ENCODE measurements around the gene CLTA.

Gene CLTA

DNA sequence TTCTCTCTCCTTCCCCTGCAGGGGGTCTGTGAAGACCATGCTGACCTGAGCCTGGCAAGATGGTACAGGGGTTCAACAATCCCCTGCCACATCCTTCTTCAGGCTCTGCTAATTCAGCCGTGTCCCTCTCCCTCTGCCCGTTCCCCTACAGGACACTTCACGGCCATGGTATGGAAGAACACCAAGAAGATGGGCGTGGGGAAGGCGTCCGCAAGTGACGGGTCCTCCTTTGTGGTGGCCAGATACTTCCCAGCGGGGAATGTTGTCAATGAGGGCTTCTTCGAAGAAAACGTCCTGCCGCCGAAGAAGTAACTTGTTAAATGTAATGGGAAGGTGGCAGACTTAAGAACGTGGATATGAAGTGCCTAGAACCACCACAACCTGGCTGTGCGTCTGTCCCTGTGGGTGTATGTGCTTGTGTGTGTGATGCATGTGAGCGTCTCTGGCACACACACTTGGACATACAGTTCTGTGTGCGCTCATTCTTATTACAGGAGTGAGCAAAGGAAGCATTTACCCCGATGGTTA, 28.4 kb upstream of the CLTA start:
- TF ChIP-seq, protein P1, sequence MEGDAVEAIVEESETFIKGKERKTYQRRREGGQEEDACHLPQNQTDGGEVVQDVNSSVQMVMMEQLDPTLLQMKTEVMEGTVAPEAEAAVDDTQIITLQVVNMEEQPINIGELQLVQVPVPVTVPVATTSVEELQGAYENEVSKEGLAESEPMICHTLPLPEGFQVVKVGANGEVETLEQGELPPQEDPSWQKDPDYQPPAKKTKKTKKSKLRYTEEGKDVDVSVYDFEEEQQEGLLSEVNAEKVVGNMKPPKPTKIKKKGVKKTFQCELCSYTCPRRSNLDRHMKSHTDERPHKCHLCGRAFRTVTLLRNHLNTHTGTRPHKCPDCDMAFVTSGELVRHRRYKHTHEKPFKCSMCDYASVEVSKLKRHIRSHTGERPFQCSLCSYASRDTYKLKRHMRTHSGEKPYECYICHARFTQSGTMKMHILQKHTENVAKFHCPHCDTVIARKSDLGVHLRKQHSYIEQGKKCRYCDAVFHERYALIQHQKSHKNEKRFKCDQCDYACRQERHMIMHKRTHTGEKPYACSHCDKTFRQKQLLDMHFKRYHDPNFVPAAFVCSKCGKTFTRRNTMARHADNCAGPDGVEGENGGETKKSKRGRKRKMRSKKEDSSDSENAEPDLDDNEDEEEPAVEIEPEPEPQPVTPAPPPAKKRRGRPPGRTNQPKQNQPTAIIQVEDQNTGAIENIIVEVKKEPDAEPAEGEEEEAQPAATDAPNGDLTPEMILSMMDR (IDR thresholded peaks at IDR 0.05; ENCODE audit: control extremely low read depth, extremely low read depth, low read depth, missing control alignments), result no peak
- ChIA-PET CTCF (interaction anchor here (5.8 to 7.9 kb wide), 2 partner anchors 60 to 62 kb away, joined by 32 to 262 read pairs; no protein-coding TSS in a partner anchor), POLR2A (no interaction called here)
- no peak for DNase-seq (ENCODE audit: extremely low spot score)

DNA sequence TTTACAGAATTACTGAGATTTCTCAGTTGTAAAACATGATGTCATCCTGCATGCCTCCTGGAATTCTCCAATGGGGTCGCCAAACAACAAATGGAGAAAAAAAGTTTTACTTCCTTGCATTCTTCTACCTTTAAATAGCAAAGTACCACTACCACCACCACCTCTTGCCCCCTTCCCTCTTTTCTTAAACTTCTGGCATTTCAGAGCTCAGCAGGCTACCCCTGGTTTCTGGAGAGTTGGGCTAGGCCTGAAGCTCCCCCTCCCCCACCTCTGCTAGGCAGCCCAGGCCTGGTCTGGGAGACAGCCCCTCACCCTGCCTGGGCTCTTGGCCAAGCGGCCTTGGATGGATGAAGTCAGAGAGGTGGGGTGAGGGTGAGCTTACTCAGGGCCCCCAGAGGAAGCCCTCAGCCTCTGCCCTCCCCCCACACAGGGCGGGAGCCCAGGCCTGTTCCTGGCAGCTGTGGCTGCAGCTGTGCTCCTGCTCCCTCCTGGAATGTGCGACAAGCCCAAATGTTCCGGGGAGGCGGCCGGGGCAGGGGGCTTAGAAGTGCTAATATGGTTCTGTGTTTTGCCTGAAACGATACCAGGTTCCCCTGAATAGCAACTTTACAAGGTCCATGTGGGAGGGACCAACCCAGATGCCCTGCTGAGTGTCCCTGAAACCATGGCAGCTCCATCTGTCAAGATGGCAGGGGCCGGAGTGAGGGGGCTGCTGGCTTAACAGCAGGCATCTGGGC, 27.5 kb upstream of the CLTA start:
- ChIA-PET POLR2A (no interaction called here), CTCF (interaction anchor here (1.1 to 7.9 kb wide), 11 partner anchors 8 to 166 kb away, joined by 3 to 262 read pairs (median 5); partner anchors contain the start of gene CLTA)
- TF ChIP-seq, protein P1 (IDR thresholded peaks at IDR 0.05; ENCODE audit: control extremely low read depth, extremely low read depth, low read depth, missing control alignments), result no peak
- no peak for DNase-seq (ENCODE audit: extremely low spot score)

DNA sequence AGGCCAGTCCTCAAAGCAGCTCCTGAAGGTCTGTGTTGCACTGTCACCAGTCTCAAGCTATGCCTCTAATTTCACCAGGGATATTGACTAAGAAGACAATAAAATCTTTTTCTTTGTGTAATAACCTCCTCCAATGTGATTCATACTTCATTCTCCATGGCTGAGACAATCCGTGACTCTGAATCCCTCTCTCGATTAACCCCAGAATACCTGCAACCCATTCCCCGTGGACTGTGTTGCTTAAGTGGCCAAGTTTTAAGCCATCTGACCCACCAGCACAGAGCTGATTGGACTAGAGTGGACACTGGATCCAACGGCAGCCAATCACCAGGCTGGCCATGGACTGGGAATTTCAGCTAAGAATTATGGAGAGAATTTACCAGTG, 26.9 kb upstream of the CLTA start:
- ChIA-PET CTCF (interaction anchor here (1.0 to 7.9 kb wide), 14 partner anchors 8 to 165 kb away, joined by 3 to 262 read pairs (median 4); partner anchors contain the start of gene CLTA), POLR2A (no interaction called here)
- no peak for DNase-seq (ENCODE audit: extremely low spot score)
- TF ChIP-seq, protein P1 (IDR thresholded peaks at IDR 0.05; ENCODE audit: control extremely low read depth, extremely low read depth, low read depth, missing control alignments), result no peak

DNA sequence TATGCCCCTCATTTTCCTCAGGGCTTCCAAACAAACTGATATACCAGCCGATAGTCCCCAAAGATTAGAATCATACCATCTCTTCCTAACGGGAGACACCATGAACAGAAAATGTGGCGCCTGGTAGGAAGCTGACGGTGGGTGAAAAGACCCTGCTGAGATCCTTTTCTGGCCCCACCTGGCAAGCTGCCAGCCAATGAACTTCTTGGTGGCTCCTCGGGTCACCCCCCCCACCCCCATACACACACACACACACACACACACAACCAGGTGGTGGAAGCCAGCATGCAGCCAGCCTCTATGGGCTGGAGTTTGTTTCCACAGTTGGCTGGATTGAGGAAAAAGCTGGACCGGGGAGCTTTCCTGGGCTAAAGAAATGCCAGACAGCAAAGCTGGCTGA, 26.3 kb upstream of the CLTA start:
- CTCF ChIA-PET, result interaction anchor here (0.8 to 7.9 kb wide), 18 partner anchors 9 to 210 kb away, joined by 3 to 262 read pairs (median 4); partner anchors contain the start of genes CLTA and GLIPR2
- DNase-seq (ENCODE audit: extremely low spot score), result no peak
- POLR2A ChIA-PET, result no interaction called here
- TF ChIP-seq, protein P1 (IDR thresholded peaks at IDR 0.05; ENCODE audit: control extremely low read depth, extremely low read depth, low read depth, missing control alignments), result no peak

DNA sequence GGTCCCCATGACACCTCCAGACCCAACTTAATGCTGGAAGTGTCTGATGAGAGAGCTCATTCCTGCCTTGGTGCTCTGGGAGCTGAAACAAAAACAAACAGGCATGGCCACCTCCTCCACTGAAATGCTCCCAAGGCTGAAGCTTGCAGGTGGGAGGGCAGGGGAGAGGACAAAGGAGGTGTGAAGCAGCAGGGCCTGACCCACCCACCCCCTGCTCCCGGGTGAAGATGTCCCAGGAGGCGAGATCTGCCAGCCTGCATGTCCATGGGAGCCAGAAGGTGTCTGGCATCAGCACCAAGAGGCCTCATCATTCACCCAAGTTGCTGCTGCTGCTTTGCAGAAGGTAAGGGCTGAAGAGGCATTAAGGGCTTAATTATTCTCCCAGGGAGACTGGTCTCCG, 25.7 kb upstream of the CLTA start:
- ChIA-PET CTCF (interaction anchor here (0.8 to 7.9 kb wide), 15 partner anchors 9 to 210 kb away, joined by 3 to 262 read pairs (median 6); partner anchors contain the start of genes CLTA and GLIPR2), POLR2A (no interaction called here)
- TF ChIP-seq, protein P1 (IDR thresholded peaks at IDR 0.05; ENCODE audit: control extremely low read depth, extremely low read depth, low read depth, missing control alignments), result no peak
- no peak for DNase-seq (ENCODE audit: extremely low spot score)

DNA sequence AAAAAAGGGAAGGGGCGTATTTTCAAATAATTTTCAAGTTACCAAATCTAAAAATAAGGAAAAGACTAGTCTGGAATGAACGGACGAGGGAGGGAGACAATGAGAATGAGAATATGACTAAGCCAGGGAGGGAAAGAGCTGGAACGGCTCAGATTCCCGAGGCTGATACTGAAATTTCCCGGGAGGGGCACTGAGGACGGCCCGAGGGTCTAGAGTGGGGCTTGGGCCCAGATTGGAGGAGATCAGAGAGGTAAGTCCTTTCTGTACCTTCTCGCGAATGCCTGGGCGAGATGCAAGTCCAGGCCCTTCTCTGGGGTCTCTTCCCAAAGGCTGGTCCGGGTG, 24.9 kb upstream of the CLTA start:
- POLR2A ChIA-PET, result no interaction called here
- DNase-seq (ENCODE audit: extremely low spot score), result no peak
- TF ChIP-seq, protein P1 (IDR thresholded peaks at IDR 0.05; ENCODE audit: control extremely low read depth, extremely low read depth, low read depth, missing control alignments), result no peak
- CTCF ChIA-PET, result interaction anchor here (0.8 to 7.9 kb wide), 16 partner anchors 9 to 211 kb away, joined by 3 to 262 read pairs (median 6); partner anchors contain the start of genes CLTA and GLIPR2
